Left forelimb (tissue), 1 donor: ENCODE data around the gene ACTR2.
A peak's percentile ranks its signal among the peaks of the same experiment; 100 is the strongest.

Experiments used
- DNase-seq: peaks from one replicate; pipeline ENCODE4 v3.0.0-alpha.2; 2018; ENCODE audit warnings: low spot score

The ACTR2 gene

DNA sequence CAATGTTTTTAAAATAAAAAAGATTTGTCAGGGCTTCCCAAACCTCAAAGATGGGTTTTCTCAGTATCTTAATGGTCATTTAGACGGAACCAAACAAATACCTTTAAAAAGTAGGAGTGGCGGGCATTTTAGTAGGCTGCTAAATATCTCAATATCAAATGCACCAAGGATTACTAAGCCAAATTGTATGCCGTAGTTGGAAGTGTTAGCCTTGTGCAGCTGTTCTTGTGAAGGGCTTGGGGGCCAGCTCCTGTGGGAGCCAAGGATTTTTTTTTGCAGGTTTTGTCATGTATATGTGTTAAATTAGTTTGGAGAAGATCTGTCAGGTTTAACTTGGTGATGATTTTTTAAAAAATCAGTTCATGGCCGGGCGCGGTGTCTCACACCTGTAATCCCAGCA, 52.1 kb downstream of the ACTR2 start:
- no peak for DNase-seq

GRCh38 chr2:65281627-65282351, 54.2 kb downstream of the ACTR2 start:
- DNase-seq = no peak

- DNase-seq = no peak
Measured at GRCh38 chr2:65282477-65283053, 54.9 kb downstream of the ACTR2 start.

DNA sequence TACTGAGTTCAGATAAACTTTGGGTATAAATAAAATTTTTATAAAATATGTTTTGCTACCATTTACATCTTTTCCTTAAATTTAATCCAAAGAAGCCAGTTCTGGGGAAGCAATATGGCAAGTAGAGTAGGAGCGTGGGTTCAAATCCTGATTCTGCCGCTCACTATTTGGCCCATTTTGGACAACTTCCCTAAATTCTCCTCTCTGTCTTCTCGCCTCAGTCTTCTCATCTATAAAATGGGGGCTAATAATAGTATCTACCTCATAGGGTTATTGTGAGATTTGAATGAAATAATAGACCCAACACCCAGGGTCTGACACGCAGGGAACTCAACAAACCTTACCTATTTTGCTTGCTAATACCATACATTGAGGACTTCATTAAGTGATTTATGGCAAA, 59.7 kb downstream of the ACTR2 start:
- no peak for DNase-seq

DNA sequence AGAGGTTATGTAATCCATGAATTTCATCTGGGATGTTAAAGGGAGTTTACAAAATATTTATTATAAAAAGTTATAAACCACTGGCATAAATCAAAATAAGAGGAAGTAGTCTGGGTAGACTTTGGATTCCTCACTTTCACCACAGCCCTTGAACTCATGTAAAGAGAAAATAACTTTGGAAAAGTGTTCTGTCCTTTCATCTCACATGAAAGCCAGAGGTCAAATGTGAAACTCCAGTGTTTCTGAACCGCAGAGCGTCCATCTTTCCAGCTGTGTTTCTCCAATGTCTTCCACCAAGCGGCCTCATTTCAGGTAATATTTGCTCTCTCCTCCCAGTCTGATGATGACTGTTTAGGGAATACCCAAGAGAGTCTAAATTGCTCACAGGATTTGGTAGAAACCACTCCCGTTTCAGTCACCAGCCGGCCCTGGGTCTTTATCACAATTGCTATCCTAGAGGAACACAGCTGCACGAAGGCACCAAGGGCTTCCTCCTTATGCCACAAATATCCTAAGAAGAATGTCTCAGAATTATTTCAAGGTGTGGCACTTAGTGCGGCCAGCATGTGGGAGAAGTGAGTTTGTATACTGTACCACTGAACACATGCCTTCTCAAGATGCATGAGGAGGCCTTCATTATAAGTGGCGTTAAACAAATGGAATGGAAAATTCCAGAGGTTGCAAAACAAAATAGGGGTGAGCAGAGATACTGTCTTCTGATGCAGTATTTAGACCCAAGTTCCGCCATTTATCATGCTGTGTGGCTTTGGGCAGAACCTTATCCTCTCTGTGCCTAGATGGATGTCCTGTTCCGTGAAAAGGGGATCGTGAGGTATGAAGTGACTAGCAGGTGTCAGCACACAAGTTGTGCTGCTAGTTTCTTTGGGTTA, 63.8 kb downstream of the ACTR2 start:
- no peak for DNase-seq

DNA sequence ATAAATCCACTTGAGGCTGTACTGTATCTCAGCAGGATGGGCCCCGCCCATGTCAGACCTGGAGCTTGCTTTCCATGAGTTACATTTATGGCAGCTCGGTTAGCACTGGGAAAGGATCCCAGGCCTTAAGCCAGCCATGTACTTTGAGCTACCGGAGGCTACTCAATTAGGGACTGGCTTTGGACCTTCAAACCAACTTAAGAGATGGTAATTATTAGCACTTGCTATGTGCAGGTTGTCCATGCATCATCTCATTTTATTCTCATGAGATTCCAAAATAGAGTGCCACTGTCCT, 64.4 kb downstream of the ACTR2 start:
- no peak for DNase-seq

DNA sequence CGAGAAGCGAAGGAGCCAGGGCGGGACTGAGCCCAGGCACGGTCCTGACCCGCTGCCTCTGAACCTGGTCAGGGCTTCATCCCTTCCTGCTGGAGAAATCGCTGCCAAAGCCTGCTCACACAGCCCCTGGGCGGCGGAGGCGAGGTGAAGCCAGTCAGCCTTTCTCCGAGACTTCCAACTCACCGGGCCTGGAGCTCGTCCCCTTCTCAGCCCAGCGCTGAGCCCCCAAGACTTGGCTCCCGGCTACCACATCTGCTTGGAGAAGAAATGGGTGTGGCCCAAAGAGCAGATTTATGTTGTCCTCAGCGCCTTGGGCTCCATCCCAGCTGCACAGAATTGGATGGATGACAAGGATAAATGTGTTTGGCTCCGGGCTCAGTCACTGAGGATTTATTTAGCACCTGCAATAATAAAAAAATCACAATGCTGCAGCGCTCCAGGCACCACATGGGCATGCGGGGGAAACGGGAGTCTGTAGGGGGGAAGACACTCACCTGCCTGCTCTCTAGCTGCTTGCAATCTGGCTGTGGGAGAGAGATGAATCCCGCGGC, 64.9 kb downstream of the ACTR2 start:
- DNase-seq = peak; percentile 83

DNA sequence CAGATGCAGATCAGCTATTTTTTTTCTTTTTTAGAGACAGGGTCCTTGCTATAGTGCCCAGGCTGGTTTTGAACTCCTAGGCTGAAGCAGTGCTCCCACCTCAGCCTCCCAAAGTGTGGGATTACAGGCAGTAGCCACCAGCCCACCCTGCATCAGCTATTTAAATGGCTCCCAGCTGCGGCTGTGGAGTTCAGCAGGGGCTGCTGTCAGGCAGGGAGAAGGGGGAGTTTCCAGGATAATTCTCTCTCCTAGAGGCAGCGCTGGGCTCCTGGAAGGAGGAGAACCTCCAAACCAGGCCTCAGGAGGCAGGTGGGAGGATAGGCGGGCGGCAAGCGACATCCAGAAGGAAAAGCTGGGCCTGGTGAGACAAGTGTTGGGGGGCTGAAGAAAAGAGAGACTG, 65.7 kb downstream of the ACTR2 start:
- DNase-seq = no peak

DNA sequence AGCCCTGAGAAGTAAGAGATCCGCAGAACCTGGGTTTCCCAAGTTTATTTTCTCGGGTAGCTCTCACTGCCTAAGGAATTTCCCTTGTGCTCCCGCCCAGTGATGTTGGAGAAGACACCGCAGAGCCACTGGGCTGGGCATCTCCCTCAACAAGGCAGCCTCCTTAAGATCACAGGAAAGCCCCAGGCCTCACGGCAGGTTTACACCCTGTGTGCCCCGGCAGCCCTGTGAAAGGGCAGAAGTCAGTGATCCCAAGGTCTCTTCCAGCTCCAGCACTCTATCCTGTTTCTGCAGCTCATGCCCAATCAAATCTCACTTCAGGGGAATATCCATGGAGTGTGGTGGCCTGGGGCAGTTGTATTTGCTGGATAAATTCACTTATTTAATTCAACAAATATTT, 66.5 kb downstream of the ACTR2 start:
- no peak for DNase-seq

- DNase-seq = no peak
Measured at GRCh38 chr2:65294701-65295100, 67.1 kb downstream of the ACTR2 start.

DNA sequence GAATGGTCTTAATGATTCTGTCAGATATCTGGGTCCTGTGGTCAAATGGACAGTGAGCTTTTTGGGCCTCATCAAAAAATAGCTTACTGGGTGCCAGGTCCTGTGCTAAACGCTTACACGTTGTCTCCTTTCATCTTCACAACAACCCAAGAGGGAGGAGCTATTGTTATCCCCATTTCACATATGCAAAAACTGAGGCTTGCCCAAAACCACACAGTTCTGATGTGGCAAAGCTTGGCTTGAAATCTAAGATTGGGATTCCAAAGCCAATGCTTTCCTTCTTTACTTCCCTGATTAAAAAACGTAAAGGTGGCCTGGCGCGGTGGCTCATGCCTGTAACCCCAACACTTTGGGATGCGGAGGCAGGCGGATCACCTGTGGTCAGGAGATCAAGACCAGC, 69.3 kb downstream of the ACTR2 start:
- DNase-seq = no peak

- DNase-seq = no peak
Measured at GRCh38 chr2:65297544-65297943, 69.9 kb downstream of the ACTR2 start.

GRCh38 chr2:65298089-65298488, 70.5 kb downstream of the ACTR2 start:
- DNase-seq = no peak

DNA sequence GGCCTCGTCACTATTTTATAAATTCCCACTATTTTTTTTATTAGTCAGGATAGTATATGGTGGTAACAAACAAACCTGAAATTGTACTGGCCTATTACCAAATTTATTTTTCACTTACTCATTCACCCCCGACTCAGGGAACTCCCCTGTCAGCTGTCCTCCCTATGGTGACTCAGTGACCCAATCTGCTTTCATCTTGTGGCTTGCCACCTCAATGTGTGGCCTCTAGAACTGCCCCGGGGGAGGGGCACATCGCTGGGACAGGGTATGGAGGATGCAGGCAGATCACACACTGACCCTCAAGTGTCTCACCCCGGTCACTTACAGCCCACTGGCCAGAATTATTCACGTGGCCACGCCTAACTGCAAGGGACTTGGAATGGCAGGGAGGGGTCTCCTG, 71.6 kb downstream of the ACTR2 start:
- DNase-seq = no peak

DNA sequence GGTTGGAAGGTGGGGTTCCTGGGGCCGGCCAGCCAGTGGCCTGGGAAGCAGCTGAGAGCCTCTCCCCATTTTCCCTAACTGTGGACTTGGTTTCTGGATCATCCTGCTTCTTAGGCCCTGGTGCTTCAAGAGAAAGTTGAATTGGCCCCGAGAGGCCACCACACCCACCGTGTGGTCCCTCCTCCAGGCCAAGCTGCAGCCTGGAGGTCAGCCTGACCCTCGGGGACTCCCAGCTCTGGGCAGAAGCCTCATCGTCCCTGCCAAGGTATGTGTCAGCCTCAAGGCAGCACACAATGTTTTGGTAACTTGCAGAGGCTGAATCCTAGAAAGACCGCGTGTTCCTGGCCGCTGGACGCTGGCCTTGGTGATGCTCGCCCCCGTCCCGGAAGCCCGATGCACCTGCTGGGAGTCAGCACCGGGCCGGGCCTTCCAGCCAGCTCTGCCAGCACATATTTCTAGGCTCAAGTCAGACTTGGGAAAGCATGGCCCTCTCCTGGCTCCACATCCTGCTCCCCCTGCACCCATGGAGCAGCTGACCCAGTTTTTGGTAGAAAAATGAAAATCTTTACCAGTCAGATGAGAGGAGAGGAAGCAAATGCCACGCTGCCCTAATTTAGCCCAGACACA, 72.6 kb downstream of the ACTR2 start:
- peak; percentile 86 for DNase-seq

DNA sequence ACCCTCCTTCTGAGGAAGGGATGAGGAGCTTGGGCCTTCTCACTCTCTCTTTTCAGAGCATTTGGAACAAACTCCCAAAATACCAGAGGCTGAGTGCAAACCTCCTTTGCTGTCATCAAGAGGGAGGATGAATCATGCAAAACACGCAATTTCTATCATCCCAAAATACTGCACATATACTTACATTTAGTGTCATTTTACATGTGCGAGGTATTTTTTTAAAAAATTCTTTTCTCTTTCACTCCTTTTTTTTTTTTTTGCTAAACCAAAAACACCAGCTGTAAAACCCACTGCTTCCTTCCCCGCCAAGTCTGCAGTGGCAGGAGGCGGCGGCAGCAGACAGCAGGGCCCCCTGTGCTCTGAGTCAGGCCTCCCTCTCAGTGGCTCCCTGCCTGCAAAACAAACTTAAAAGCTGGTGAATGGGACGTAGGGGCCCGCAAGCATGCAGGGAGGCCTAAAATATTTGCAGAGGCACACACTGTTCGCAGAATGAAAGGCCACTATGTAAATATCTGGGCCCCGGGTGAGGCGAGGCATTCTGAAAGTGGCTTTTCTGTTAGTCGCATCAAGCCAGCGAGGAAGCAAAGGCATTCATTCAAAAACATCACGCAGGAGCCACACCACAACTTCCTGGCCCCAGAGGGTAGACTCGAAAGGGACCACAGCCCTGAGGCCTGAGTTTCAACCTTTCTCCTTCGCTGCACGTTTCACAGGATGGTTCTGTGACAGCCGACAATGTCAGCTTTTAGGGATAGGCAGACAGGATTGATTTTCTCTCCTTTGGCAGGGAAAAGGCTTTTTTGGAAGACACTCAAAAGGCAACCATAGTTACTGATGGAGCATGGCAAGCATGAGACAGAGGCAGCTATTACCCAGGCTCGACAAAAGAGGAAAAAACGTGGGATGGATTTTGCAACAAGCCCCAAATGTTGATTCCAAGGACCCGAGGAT, 73.4 kb downstream of the ACTR2 start:
- no peak for DNase-seq

GRCh38 chr2:65305934-65306333, 78.3 kb downstream of the ACTR2 start:
- DNase-seq = no peak

- DNase-seq = no peak
Measured at GRCh38 chr2:65309699-65310098, 82.1 kb downstream of the ACTR2 start.

- no peak for DNase-seq
Measured at GRCh38 chr2:65311049-65311448, 83.4 kb downstream of the ACTR2 start.

GRCh38 chr2:65311596-65311995, 84.0 kb downstream of the ACTR2 start:
- DNase-seq = no peak
